Activated naive CD4-positive, alpha-beta T cell (primary cell): ENCODE measurements around the gene GAS7.

Experiments used
- DNase-seq, 4 experiments: peaks; one replicate each; lab custom pipeline; 2025; lab: John Stamatoyannopoulos, UW

Gene GAS7

GRCh38 chr17:10046786-10047785, 151.3 kb downstream of the GAS7 start:
- no peak for DNase-seq

GRCh38 chr17:10045871-10046658, 152.3 kb downstream of the GAS7 start:
- no peak for DNase-seq

DNA sequence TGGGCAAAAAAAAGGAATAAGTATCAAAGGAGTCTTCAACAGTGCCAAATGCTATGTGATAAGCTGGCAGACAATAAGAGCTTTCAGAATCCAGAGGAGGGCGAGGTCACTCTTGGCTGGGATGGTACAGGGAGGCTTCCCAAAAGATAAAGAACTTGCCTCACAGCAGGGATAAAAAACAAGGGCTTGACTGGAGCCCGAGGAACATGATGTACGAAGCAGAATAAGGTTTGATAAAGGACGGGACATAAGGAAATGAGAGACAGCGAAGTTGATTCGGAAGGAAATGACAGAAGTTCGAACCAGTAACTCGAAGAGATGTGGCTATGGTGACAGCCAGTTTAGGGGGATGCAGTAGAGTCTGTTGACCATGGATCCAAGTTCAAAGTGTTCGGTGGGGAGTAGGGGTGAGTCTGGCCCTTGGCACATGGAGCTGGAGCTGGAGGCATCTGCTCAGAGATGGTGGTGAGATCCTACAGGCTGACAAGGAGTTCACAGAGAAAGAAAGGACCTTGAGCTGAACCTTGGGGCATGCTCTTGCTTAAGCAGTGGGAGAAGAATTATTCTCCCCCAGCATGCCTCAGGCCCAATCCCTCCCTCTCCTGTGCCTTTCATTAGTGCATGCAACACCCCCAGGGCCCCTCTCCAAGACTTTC, 155.7 kb downstream of the GAS7 start:
- no peak for DNase-seq

DNA sequence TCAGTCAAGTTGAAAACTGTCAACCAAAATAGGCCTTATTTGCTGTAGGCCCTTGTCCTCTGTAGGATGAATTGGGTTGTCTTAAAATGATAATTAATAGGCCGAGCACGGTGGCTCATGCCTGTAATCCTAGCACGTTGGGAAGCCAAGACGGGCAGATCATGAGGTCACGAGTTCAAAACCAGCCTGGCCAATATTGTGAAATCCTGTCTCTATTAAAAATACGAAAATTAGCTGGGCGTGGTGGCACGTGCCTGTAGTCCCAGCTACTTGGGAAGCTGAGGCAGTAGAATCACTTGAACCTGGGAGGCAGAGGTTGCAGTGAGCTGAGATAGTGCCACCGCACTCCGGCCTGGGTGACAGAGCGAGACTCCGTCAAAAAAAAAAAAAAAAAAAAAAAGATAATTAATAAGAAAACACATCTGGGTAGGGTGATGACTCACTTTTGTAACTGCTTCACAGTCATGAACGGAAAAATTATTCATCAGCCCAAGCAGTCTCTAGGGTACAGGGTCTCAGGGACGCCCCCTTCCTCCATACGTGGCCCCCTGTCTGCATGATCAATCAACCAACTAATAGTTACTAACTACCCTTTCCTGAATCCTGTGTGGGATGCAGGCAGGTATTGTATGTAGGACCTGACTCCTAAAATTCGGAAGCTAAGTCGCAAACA, 156.4 kb downstream of the GAS7 start:
- no peak for DNase-seq

GRCh38 chr17:10041287-10041612, 157.2 kb downstream of the GAS7 start:
- no peak for DNase-seq

DNA sequence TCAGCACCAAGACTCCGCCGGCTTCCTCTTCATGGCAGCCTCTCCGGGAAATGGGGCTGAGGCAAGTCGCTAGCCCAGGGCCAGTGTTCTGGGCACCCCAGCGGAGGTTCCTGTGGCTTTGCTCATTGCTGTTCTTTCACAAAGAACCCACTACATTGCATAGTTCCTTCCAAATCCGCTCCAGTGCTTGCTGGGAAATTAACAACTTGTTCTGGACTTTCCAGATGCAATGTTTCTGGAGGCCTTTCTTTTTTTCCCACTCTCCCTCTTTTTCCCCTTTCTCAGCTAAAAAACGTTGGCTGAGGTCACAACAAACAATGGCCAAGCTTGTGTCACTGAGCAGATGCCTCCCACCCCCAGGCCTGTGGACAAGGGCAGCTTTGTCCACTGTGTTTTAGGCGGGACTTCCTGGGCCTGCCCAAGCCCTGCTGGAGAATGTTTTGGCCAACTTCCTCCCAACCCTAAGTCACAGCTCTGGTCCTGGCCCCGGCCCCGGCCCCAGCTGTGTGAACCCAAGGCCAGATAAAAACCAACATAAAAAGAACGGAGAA, 161.8 kb downstream of the GAS7 start:
- no peak for DNase-seq

- no peak for DNase-seq
Measured at GRCh38 chr17:10035885-10036284, 162.5 kb downstream of the GAS7 start.

DNA sequence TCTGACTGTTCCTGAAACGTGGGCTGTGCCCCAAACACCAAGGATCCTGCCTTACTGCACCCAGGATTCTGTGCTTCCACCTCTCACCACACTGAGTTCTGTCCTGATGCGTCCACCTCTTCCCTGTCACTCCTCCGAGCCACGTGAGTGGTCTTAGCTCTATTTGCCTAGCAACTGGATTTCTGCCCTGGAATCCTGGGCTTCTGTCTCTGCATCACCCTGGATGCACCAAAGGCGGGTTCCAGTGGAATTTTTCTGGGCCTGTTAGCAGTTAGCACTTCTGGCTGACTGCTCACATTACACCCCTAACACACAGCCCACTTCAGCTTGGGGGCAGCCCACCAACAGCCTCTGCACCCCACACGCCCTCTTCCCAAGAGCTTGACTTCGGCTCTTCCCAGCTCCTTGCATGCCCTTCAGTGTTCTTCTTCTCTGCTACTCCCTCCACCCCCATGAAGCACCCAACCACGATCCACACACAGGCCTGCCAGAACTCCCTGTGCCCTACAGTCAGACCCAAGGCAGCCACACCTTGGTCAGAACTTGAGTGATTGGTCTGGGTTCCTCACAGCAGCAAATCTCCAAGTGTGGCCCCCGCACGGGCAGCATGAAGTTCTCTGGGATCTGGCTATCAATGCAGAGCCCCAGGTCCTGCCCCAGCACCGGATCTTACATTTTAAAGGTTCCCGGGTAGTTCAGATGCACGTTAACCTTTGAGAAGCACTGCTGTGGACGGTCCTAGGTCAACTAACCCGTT, 163.5 kb downstream of the GAS7 start:
- no peak for DNase-seq

- DNase-seq: no peak
Measured at GRCh38 chr17:10033959-10034358, 164.4 kb downstream of the GAS7 start.

- DNase-seq: no peak
Measured at GRCh38 chr17:10033449-10033848, 165.0 kb downstream of the GAS7 start.

DNA sequence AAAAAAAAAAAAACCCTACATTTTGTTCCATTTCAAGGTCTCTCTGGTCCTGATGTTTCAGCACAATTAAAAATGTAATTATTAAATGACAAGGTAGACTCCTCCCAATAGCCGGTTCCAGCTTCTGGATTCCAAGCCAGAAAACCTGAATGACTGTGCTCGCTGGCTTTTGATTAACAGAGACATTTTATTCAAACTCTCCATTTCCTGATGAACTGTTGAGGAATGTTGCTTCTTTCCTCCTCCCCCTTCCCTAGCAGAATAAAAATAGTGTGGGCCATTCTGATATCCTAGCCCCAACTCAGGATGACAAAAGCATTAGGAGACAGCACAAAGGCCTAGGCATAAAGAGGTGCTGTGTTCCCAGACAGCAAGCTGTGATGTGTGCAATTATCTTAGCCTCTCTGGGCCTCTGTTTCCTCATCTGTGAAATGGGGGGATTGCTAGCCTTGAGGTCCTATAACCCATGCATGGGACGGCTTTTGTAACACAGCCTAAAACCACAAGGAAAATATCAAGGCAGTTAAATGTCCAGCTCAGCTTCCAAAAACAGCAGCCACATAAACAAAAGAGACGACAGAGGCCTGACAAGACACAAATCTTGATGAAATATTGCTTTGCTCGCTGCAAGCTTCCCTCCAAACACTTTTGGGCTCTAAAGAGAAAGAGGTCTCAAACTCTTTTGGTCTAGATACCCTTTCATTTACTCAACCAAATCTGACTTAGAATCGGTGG, 166.1 kb downstream of the GAS7 start:
- DNase-seq: no peak

- DNase-seq: no peak
Measured at GRCh38 chr17:10031606-10032005, 166.8 kb downstream of the GAS7 start.

- DNase-seq: no peak
Measured at GRCh38 chr17:10031127-10031526, 167.3 kb downstream of the GAS7 start.

DNA sequence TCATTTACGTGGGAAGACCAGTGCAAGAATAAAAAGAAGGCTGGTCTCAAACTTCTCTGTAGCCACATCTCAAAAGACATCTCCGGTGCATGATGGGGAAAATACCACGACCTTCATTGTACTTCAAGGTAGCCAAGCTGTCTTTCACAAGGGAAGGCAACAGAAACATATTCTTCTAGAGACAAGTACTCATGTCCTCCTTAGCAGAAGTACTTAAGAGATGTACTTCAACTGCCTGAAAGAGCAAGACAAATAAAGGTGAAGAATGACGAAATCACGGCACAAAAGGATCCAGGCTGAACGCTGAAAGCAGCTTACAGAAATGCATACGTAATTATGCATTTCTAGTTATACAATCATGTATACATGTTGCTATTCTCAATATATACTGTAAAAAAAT, 169.3 kb downstream of the GAS7 start:
- no peak for DNase-seq

DNA sequence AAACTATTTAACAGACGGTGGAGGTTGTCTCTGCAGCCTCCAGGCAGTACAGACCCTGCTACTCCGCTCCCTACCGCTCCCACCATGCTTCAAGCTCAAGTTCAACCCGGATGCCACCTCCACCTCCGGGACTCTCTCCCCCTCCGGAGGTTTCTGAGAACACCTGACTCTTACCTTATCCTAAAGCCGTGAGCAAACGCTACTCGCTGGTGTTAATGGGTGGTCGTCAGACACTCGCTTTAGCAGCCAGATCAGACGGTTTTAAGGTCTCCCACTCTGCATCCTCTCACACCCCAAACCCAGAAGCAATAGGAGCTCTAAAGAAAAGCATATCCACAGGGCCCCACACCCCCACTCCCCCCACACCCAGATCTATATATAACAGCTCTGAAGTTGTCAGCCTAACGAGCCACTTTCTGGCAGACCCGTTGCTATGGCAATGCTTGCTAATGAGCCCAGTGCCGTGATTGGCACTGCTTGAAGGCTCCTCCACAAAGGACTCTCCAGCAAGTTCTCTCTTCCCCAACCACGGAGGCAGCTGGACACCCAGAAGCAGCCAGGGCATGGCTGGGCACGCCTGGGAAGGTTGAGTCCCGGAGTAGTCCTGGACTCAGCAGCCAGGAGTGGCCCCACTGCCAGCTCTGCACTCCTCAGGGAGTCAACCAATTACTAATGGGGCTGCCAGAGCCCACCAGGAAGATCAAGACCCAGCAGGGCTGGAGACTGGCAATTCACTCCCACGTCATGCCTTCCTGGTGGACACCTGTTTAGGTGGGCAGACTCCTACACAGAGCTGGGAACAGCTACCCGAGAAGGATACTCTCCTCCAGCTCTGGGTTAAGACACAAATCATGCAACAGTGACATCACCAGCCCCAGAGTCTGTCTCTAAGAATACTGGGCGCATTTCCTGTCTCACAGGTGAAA, 172.2 kb downstream of the GAS7 start:
- DNase-seq: no peak

GRCh38 chr17:10025224-10025623, 173.2 kb downstream of the GAS7 start:
- DNase-seq: no peak

DNA sequence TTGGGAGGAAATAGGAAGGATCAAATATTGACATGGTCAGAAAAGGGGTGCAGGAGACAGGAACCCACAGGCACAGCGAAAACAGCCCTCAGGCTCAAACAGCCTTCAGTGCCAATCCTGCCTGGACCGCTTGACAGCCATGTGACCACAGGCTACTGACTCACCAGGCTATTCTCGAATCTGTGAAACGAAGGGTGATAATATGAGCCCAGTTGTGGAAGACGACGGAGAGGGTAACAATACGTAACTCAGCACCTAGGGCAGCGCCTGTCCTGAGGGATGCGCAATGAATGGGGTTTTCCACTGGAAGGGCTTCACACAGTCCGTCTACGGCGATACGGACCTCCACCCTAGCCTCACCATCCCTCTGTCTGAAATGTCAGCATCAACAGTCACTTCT, 176.0 kb downstream of the GAS7 start:
- DNase-seq: no peak

GRCh38 chr17:10021272-10021984, 177.0 kb downstream of the GAS7 start:
- no peak for DNase-seq
